IPS-18c (cell line): ENCODE results near the gene KCNJ2.
A peak's percentile ranks its signal among the peaks of the same experiment; 100 is the strongest.

Experiments
- H3K4me3 ChIP-seq: 2 replicates; pipeline ENCODE4 v1.7.0; 2013; ENCODE audit warnings: low read depth, mild to moderate bottlenecking, low read length, moderate library complexity; ENCODE audit not compliant: insufficient read depth
- H3K9me3 ChIP-seq: one replicate; pipeline ENCODE4 v1.6.1; 2013; ENCODE audit warnings: mild to moderate bottlenecking, low read length, moderate library complexity; ENCODE audit not compliant: control insufficient read depth, insufficient read depth

The KCNJ2 gene

GRCh38 chr17:70144260-70144846, 25.0 kb upstream of the KCNJ2 start:
- no peaks in the 10 kb centered on the region for H3K9me3 ChIP-seq
- no peak overlapping the region for H3K4me3 ChIP-seq

GRCh38 chr17:70153210-70153609, 16.1 kb upstream of the KCNJ2 start:
- H3K4me3 ChIP-seq = no peak overlapping the region
- H3K9me3 ChIP-seq = no peaks in the 10 kb centered on the region

- no peak overlapping the region for H3K4me3 ChIP-seq
- H3K9me3 ChIP-seq = no peaks in the 10 kb centered on the region
These were observed 12.2 kb upstream of the KCNJ2 start for GRCh38 chr17:70157151-70157550.

GRCh38 chr17:70158180-70158579, 11.2 kb upstream of the KCNJ2 start:
- H3K4me3 ChIP-seq = no peak overlapping the region
- no peaks in the 10 kb centered on the region for H3K9me3 ChIP-seq

DNA sequence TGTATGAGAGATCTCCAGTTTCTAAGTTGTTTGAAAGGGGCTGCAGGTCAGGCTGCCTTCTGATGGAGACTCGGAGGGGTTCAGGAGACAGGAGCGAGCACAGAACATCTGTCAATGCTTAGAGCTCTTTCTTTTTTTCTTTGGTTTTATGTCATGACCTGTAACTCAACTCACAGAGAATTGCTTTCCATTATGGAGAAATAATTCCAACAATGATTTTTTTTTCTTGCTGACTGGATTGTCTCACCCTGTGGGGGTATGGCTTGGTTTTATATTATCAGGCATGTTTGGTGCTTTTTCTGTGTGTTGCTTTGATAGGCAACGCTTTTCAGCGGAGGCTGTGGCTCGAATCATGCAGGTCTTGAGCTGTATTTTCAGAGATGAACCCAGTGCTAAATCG, 10.7 kb upstream of the KCNJ2 start:
- no peak overlapping the region for H3K4me3 ChIP-seq
- H3K9me3 ChIP-seq = no peaks in the 10 kb centered on the region

GRCh38 chr17:70159980-70160379, 9.4 kb upstream of the KCNJ2 start:
- H3K4me3 ChIP-seq = no peak overlapping the region
- no peaks in the 10 kb centered on the region for H3K9me3 ChIP-seq

GRCh38 chr17:70161519-70161918, 7.8 kb upstream of the KCNJ2 start:
- Histone ChIP-seq H3K9me3 (no peaks in the 10 kb centered on the region), H3K4me3 (no peak overlapping the region)

DNA sequence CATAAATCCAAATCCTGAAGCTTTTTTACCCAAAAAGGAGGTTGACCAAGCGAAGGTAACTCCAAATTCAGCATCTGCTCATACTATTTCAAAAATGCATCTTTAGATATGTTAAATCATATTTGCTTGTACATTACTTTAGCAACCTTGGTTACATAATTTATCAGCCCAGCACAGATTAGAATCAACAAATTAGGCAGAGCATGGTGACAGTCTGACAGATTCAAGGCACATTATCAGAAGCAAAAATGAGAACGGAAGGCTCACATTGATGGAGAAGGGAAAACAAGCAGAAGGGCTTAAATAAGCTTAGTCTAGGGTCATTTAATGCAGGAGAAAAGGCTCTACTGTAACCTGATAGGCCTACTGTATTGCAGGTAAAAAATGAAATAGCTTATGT, 3.9 kb upstream of the KCNJ2 start:
- Histone ChIP-seq H3K9me3 (no peaks in the 10 kb centered on the region), H3K4me3 (no peak overlapping the region)

DNA sequence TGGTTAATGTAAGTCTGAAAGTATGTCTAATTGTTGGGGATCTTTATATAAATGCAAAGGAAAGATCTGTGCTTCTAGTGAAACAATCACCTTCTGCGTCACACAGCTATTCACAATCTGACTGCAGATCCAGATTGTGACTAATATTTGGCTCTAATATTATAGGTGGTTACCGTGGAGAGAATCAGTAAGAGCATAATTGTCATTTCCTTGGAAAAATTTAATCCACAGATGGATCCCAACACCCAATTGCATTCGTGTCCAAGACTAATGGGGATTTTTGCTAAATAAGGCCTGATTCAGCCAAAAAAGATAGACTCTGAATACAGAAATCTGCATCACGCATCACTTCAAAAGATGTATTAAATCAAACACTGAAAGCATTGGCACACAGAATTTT, 2.7 kb upstream of the KCNJ2 start:
- no peak overlapping the region for H3K4me3 ChIP-seq
- no peaks in the 10 kb centered on the region for H3K9me3 ChIP-seq

DNA sequence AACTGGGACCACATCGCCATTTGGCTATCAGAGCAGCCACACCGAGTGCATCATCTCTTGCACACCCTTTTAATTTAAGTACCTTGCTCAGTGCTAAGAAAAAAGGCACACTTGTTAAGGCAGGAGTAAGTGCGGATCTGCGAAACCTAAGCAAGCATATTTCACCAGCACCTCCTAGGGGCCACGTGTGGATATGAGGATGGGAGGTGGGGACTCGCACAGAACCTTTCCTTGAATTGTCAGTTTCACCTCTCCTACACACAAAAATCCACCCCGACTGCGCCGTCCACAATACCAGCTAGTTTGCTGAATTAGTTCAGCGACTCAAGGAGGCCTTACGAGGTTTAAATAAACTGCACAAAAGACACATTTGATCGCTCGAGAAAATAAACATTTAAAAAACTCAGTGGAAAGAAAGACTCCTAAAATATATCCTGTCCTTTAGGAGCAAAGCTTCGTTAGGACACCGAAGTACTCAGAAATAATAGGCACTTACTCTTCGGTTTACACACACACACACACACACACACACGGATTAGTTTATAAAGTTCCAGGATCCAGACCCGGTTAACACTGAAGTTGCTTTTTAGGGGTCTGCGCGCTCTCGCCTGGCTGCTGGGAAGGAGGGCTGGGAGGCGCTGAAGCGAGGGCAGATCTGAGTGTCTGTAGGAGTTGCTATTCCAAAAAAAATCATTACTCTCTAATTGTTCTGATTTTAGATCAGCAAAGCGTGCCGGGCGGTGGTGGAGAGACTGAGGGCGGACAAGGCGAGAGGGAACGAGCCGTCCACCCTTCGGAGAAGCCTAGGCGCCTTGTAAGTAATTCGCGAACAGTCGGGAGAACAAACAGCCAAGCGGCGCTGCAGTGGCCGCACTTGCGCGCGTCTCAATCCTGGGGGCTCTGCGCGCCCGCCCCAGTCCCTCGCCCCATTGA, 1.0 kb upstream of the KCNJ2 start:
- H3K4me3 ChIP-seq = peak overlapping the region; percentile 82
- no peaks in the 10 kb centered on the region for H3K9me3 ChIP-seq

GRCh38 chr17:70169709-70170597, 621 bp downstream of the KCNJ2 start:
- H3K4me3 ChIP-seq = peak overlapping the region; percentile 82

GRCh38 chr17:70171159-70171558, 1.8 kb downstream of the KCNJ2 start:
- no peak overlapping the region for H3K4me3 ChIP-seq
- H3K9me3 ChIP-seq = no peaks in the 10 kb centered on the region

More at GRCh38 chr17:70169709-70170597, 621 bp downstream of the KCNJ2 start:
- no peaks in the 10 kb centered on the region for H3K9me3 ChIP-seq

DNA sequence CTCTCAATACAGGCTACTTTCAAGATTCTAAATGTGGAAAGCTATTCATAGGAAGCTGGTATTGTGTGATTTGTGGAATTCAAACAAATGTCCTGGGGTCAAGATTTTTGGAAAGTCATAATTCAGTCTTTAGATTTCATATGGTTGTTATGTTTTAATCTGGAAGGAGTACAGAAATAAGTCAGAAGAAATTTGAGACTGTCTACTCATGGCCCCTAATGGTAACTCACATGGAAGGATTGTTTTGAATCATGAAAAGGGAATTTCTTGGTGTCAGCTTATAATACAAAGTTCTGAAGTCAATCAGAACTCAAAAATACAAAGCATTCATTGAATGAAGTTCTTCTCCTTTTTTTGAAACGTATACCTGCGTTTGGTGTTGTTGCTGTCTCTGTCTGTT, 3.1 kb downstream of the KCNJ2 start:
- Histone ChIP-seq H3K9me3 (no peaks in the 10 kb centered on the region), H3K4me3 (no peak overlapping the region)

- Histone ChIP-seq H3K4me3 (no peak overlapping the region), H3K9me3 (no peaks in the 10 kb centered on the region)
These were observed 3.6 kb downstream of the KCNJ2 start for GRCh38 chr17:70172923-70173322.

DNA sequence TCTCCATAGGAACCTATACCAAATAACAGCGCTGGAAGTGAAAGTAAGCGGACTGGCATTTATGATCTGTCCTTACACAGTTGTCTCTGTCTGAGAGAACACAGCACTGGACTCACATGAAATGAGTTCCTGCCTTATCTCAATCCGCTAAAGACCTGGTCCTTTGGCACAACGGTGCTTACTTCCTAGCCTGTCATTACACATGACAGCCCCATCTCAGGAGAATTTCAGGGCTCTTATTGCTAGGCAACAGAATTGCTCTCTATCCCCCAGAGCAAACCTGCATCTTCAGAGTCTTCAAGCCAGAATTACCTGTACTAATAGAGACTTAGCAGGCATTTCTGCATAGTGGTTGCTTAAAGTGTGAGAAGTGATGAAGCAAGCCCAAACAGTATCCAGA, 4.3 kb downstream of the KCNJ2 start:
- no peaks in the 10 kb centered on the region for H3K9me3 ChIP-seq
- H3K4me3 ChIP-seq = no peak overlapping the region

GRCh38 chr17:70181376-70181775, 12.0 kb downstream of the KCNJ2 start:
- no peak overlapping the region for H3K4me3 ChIP-seq

GRCh38 chr17:70181866-70182265, 12.5 kb downstream of the KCNJ2 start:
- Histone ChIP-seq H3K4me3 (no peak overlapping the region), H3K9me3 (no peaks in the 10 kb centered on the region)

More at GRCh38 chr17:70181376-70181775, 12.0 kb downstream of the KCNJ2 start:
- no peaks in the 10 kb centered on the region for H3K9me3 ChIP-seq
